OCI-LY3 (cell line): ENCODE data around the gene ADAR.
"Not testable (repeated sequence)": the region's sequence is repeated elsewhere in the genome, so short reads cannot be mapped to it uniquely, and the experiment has no call there.

Experiments used
- EZH2phosphoT487 ChIP-seq: fragments of 200-600 bp; shearing (Covaris generic); IDR thresholded peaks from 2 replicates; pipeline ENCODE4 v1.6.1; 2018; ENCODE audit warnings: antibody characterized with exemption, mixed run types, low read depth
- TF ChIP-seq, protein P1 (sequence below): fragments of 200-600, 300-600 bp; sonication (generic); IDR thresholded peaks from 2 replicates; pipeline ENCODE4 v1.5.1; 2014; ENCODE audit warnings: antibody characterized with exemption, low read length, low read depth

DNA sequence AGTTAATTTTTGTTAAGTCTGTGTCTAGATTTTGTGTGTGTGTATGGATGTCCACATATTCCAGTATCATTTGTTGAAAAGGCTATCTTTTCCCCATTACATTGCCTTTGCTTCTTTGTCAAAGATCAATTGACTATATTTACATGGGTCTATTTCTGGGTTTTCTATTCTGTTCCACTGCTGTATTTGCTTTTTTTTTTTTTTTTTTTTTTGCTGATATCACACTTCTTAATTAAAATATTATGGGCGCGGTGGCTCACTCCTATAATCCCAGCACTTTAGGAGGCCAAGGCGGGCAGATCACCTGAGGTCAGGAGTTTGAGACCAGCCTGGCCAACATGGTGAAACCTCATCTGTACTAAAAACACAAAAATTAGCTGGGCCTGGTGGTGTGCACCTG is 36.7 kb upstream of the ADAR start:
- TF ChIP-seq, protein P1, sequence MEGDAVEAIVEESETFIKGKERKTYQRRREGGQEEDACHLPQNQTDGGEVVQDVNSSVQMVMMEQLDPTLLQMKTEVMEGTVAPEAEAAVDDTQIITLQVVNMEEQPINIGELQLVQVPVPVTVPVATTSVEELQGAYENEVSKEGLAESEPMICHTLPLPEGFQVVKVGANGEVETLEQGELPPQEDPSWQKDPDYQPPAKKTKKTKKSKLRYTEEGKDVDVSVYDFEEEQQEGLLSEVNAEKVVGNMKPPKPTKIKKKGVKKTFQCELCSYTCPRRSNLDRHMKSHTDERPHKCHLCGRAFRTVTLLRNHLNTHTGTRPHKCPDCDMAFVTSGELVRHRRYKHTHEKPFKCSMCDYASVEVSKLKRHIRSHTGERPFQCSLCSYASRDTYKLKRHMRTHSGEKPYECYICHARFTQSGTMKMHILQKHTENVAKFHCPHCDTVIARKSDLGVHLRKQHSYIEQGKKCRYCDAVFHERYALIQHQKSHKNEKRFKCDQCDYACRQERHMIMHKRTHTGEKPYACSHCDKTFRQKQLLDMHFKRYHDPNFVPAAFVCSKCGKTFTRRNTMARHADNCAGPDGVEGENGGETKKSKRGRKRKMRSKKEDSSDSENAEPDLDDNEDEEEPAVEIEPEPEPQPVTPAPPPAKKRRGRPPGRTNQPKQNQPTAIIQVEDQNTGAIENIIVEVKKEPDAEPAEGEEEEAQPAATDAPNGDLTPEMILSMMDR: not testable (repeated sequence)
- TF ChIP-seq EZH2phosphoT487: not testable (repeated sequence)
